Neural progenitor cell (in vitro differentiated cells): ENCODE data around the gene TATDN2. TPM values are rescaled to one million over a fixed set of nuclear protein-coding genes. Genes with fewer than 3 reads are reported as not detected.
A peak's percentile ranks its signal among the peaks of the same experiment; 100 is the strongest.

ENCODE experiments used
- DNase-seq: peaks from one replicate; pipeline ENCODE4 v3.0.0-alpha.2; 2016; ENCODE audit warnings: low spot score
- H2AFZ ChIP-seq: fragments of 200-600 bp; sonication (generic); replicated peaks from 2 replicates; pipeline ENCODE4 v1.6.1; 2016; ENCODE audit warnings: antibody characterized with exemption
- H3F3A ChIP-seq: fragments of 200-600 bp; sonication (generic); 2 replicates; pipeline ENCODE4 v1.6.1; 2016; ENCODE audit warnings: antibody characterized with exemption, low read depth
- H3K27ac ChIP-seq: fragments of 200-600 bp; sonication (generic); 2 replicates; pipeline ENCODE4 v1.5.1; 2016; ENCODE audit warnings: mild to moderate bottlenecking
- H3K27me3 ChIP-seq: fragments of 200-600 bp; sonication (generic); 2 replicates; pipeline ENCODE4 v1.6.1; 2016; ENCODE audit warnings: mild to moderate bottlenecking, moderate library complexity
- H3K36me3 ChIP-seq: fragments of 200-600 bp; sonication (generic); 2 replicates; pipeline ENCODE4 v1.5.1; 2016
- H3K4me1 ChIP-seq: fragments of 200-600 bp; sonication (generic); 2 replicates; pipeline ENCODE4 v1.6.1; 2016; ENCODE audit warnings: mixed run types
- H3K4me2 ChIP-seq: fragments of 200-600 bp; sonication (generic); 2 replicates; pipeline ENCODE4 v1.6.1; 2016
- H3K4me3 ChIP-seq: fragments of 200-600 bp; sonication (generic); 2 replicates; pipeline ENCODE4 v1.5.1; 2016
- H3K79me2 ChIP-seq: fragments of 200-600 bp; sonication (generic); 2 replicates; pipeline ENCODE4 v1.6.1; 2016; ENCODE audit warnings: low read depth
- H3K9ac ChIP-seq: fragments of 200-600 bp; sonication (generic); 2 replicates; pipeline ENCODE4 v1.6.1; 2016
- H3K9me3 ChIP-seq: fragments of 200-600 bp; sonication (generic); 2 replicates; pipeline ENCODE4 v1.5.1; 2016; ENCODE audit warnings: low read depth
- H4K20me1 ChIP-seq: fragments of 200-600 bp; sonication (generic); 2 replicates; pipeline ENCODE4 v1.6.1; 2016; ENCODE audit warnings: low read depth
- H3K27ac Mint-ChIP-seq: 3 replicates; pipeline ENCODE4 v1.8.0; 2021; ENCODE audit warnings: mixed read lengths
- H3K27me3 Mint-ChIP-seq: 2 replicates; pipeline ENCODE4 v1.8.0; 2022; ENCODE audit warnings: low read depth, mild to moderate bottlenecking, inconsistent platforms, moderate library complexity, mixed read lengths; ENCODE audit not compliant: insufficient read depth
- H3K36me3 Mint-ChIP-seq: 3 replicates; pipeline ENCODE4 v1.8.0; 2021; ENCODE audit warnings: mixed read lengths
- H3K4me1 Mint-ChIP-seq: 3 replicates; pipeline ENCODE4 v1.8.0; 2021; ENCODE audit warnings: mixed read lengths
- H3K4me3 Mint-ChIP-seq: 3 replicates; pipeline ENCODE4 v1.8.0; 2021; ENCODE audit warnings: mild to moderate bottlenecking, moderate library complexity, mixed read lengths
- H3K9me3 Mint-ChIP-seq: 3 replicates; pipeline ENCODE4 v1.8.0; 2020; ENCODE audit warnings: mixed read lengths
- CTCF ChIP-seq: fragments of 200-600 bp; sonication (generic); IDR thresholded peaks from 2 replicates; pipeline ENCODE4 v1.5.1; 2017; ENCODE audit warnings: antibody characterized with exemption, mild to moderate bottlenecking
- EZH2 ChIP-seq: fragments of 200-600 bp; sonication (generic); IDR thresholded peaks from 2 replicates; pipeline ENCODE4 v1.6.1; 2017; ENCODE audit warnings: antibody characterized with exemption, mild to moderate bottlenecking, moderate library complexity
- EZH2phosphoT487 ChIP-seq: fragments of 200-600 bp; sonication (generic); IDR thresholded peaks from 2 replicates; pipeline ENCODE4 v1.6.1; 2017; ENCODE audit warnings: antibody characterized with exemption
- total RNA-seq: library from RNA; depleted of rRNA; stranded (reverse); fragments of >200 nt; gene quantifications from 2 replicates; pipeline ENCODE4 v1.2.3, GENCODE V29; 2015; ENCODE audit warnings: low replicate concordance

The TATDN2 gene
- total RNA-seq, 1 donor from 2014 or later = 11.7 TPM

- H3K36me3 ChIP-seq = no peaks in the 10 kb centered on the region
- H2AFZ ChIP-seq = no peak overlapping the region
- H3K9ac ChIP-seq = no peak overlapping the region
- H3K36me3 Mint-ChIP-seq = peaks cover 2% of the 10 kb centered on the region
- H3K27me3 ChIP-seq = no peaks in the 10 kb centered on the region
- no peak for DNase-seq
- H3K4me1 Mint-ChIP-seq = peaks cover 8% of the 10 kb centered on the region
- H3K9me3 Mint-ChIP-seq = no peaks in the 10 kb centered on the region
- H3K27ac Mint-ChIP-seq = peak overlapping the region; percentile 66
- peaks cover 2% of the 10 kb centered on the region for H3K27me3 Mint-ChIP-seq
- H3K79me2 ChIP-seq = no peaks in the 10 kb centered on the region
- H3K4me3 Mint-ChIP-seq = no peak overlapping the region
- H4K20me1 ChIP-seq = no peaks in the 10 kb centered on the region
- H3K27ac ChIP-seq = no peak overlapping the region
- no peaks in the 10 kb centered on the region for H3F3A ChIP-seq
- H3K9me3 ChIP-seq = peaks cover 3% of the 10 kb centered on the region
- H3K4me1 ChIP-seq = no peaks in the 10 kb centered on the region
- TF ChIP-seq EZH2 (no peak), EZH2phosphoT487 (no peak), CTCF (no peak)
- no peak overlapping the region for H3K4me2 ChIP-seq
- no peak overlapping the region for H3K4me3 ChIP-seq
Measured at GRCh38 chr3:10233988-10234387, 14.3 kb upstream of the TATDN2 start.

GRCh38 chr3:10234526-10235230, 13.6 kb upstream of the TATDN2 start:
- no peak overlapping the region for H3K27ac ChIP-seq
- Mint-ChIP-seq H3K27me3 (peaks cover 2% of the 10 kb centered on the region), H3K9me3 (no peaks in the 10 kb centered on the region), H3K36me3 (peaks cover 2% of the 10 kb centered on the region), H3K27ac (peak overlapping the region; percentile 78), H3K4me1 (peaks cover 8% of the 10 kb centered on the region), H3K4me3 (peak overlapping the region; percentile 33)
- H3K4me3 ChIP-seq = no peak overlapping the region
- H3K4me2 ChIP-seq = no peak overlapping the region
- peak overlapping the region; percentile 70 for H2AFZ ChIP-seq
- no peaks in the 10 kb centered on the region for H4K20me1 ChIP-seq
- H3K27me3 ChIP-seq = no peaks in the 10 kb centered on the region
- DNase-seq = peak; percentile 33
- no peaks in the 10 kb centered on the region for H3K79me2 ChIP-seq
- no peaks in the 10 kb centered on the region for H3F3A ChIP-seq
- no peaks in the 10 kb centered on the region for H3K36me3 ChIP-seq
- no peak for TF ChIP-seq EZH2
- no peak for TF ChIP-seq EZH2phosphoT487
- TF ChIP-seq CTCF = no peak
- peaks cover 3% of the 10 kb centered on the region for H3K9me3 ChIP-seq
- H3K4me1 ChIP-seq = no peaks in the 10 kb centered on the region
- H3K9ac ChIP-seq = no peak overlapping the region

GRCh38 chr3:10235551-10235950, 12.7 kb upstream of the TATDN2 start:
- Histone ChIP-seq H3K9ac (no peak overlapping the region), H3K36me3 (no peaks in the 10 kb centered on the region), H3K4me2 (no peak overlapping the region), H4K20me1 (no peaks in the 10 kb centered on the region), H3F3A (no peaks in the 10 kb centered on the region), H3K27ac (no peak overlapping the region), H3K79me2 (no peaks in the 10 kb centered on the region), H3K4me3 (no peak overlapping the region), H3K27me3 (no peaks in the 10 kb centered on the region), H3K4me1 (no peaks in the 10 kb centered on the region), H2AFZ (no peak overlapping the region), H3K9me3 (peaks cover 3% of the 10 kb centered on the region)
- H3K4me1 Mint-ChIP-seq = peaks cover 8% of the 10 kb centered on the region
- DNase-seq = no peak
- no peaks in the 10 kb centered on the region for H3K9me3 Mint-ChIP-seq
- H3K4me3 Mint-ChIP-seq = no peak overlapping the region
- H3K27ac Mint-ChIP-seq = peak overlapping the region; percentile 18
- no peak for TF ChIP-seq CTCF
- no peak for TF ChIP-seq EZH2
- H3K27me3 Mint-ChIP-seq = peaks cover 4% of the 10 kb centered on the region
- H3K36me3 Mint-ChIP-seq = peaks cover 2% of the 10 kb centered on the region
